GM12874 (cell line): Measurements from ENCODE around the gene LTN1.

Experiments
- CTCF ChIP-seq: IDR thresholded peaks from 2 replicates; pipeline ENCODE4 v1.5.1; 2011; ENCODE audit warnings: low read depth, mild to moderate bottlenecking, control low read depth, low read length, moderate library complexity; ENCODE audit not compliant: insufficient read depth

Gene LTN1

GRCh38 chr21:28975397-28975796 lies 17.3 kb downstream of the LTN1 start:
- TF ChIP-seq CTCF = no peak

- no peak for TF ChIP-seq CTCF
These were observed 18.0 kb downstream of the LTN1 start for GRCh38 chr21:28974531-28975227.

GRCh38 chr21:28972398-28972797 lies 20.3 kb downstream of the LTN1 start:
- no peak for TF ChIP-seq CTCF

GRCh38 chr21:28971171-28971570 lies 21.5 kb downstream of the LTN1 start:
- TF ChIP-seq CTCF = no peak

- no peak for TF ChIP-seq CTCF
These were observed 28.8 kb downstream of the LTN1 start for GRCh38 chr21:28963831-28964230.

- TF ChIP-seq CTCF = no peak
These were observed 30.2 kb downstream of the LTN1 start for GRCh38 chr21:28962465-28962864.

GRCh38 chr21:28961927-28962326 lies 30.8 kb downstream of the LTN1 start:
- no peak for TF ChIP-seq CTCF
